ENCODE measurements around the gene GREM2.

- TF ChIP-seq POLR2A (IDR thresholded peaks at IDR 0.05) (no peak), CTCF (IDR thresholded peaks at IDR 0.05) (no peak)
These were observed 83.4 kb downstream of the GREM2 start for GRCh38 chr1:240528591-240528990.
